Tibial nerve (tissue), 4 donors: Measurements from ENCODE around the gene RAB23. TPM values are rescaled to one million over a fixed set of nuclear protein-coding genes. Genes with fewer than 3 reads are reported as not detected.

Experiments used
- DNase-seq, 2 donors: peaks; one replicate each; pipeline ENCODE4 v3.0.0-alpha.2; 2019; ENCODE audit warnings: low spot score in 2 of 2
- H3K27ac ChIP-seq, 4 donors: fragments of 200-600 bp; sonication (generic) in 3 of 4; one replicate each; pipeline ENCODE4 v1.5.1; 2017 to 2019; ENCODE audit warnings: mild to moderate bottlenecking in 1 of 4
- H3K27me3 ChIP-seq, 2 donors: fragments of 200-600 bp; sonication (generic) in 1 of 2; one replicate each; pipeline versions ENCODE4 v1.5.1 to v1.6.0; 2017 to 2019
- H3K36me3 ChIP-seq, 3 donors: fragments of 200-600 bp; sonication (generic); one replicate each; pipeline ENCODE4 v1.5.1; 2018 to 2019
- H3K4me1 ChIP-seq, 4 donors: fragments of 200-600 bp; sonication (generic) in 3 of 4; one replicate each; pipeline ENCODE4 v1.5.1; 2017 to 2019
- H3K4me3 ChIP-seq, 4 donors: fragments of 200-600 bp; sonication (generic) in 3 of 4; one replicate each; pipeline ENCODE4 v1.5.1; 2017 to 2019; ENCODE audit warnings: mild to moderate bottlenecking in 1 of 4, moderate library complexity in 1 of 4
- H3K9me3 ChIP-seq, 4 donors: fragments of 200-600 bp; sonication (generic) in 3 of 4; one replicate each; pipeline ENCODE4 v1.5.1; 2017 to 2019
- CTCF ChIP-seq, 5 experiments: fragments of 200-600 bp in 3 of 5; fragments of 450-650 bp in 2 of 5; sonication (generic) in 3 of 5; IDR thresholded peaks; one replicate each; pipeline ENCODE4 v1.5.1; 2016 to 2019; ENCODE audit warnings: antibody characterized with exemption in 5 of 5, mild to moderate bottlenecking in 3 of 5, moderate library complexity in 2 of 5
- EP300 ChIP-seq, 2 donors: sonication (generic); formaldehyde crosslinking; IDR thresholded peaks; one replicate each; pipeline ENCODE4 v1.6.1; 2017; ENCODE audit warnings: antibody characterized with exemption in 2 of 2, mild to moderate bottlenecking in 1 of 2
- POLR2A ChIP-seq, 2 donors: fragments of 450-650 bp; IDR thresholded peaks; one replicate each; pipeline ENCODE4 v1.6.1; 2017; ENCODE audit warnings: antibody characterized with exemption in 2 of 2, mild to moderate bottlenecking in 2 of 2, moderate library complexity in 2 of 2
- WGBS, 2 donors: methylation state at CpG; one replicate each; pipeline ENCODE4 v1.1.5; 2018; 5-methylcytosine and 5-hydroxymethylcytosine counted together
- total RNA-seq, 4 donors: library from RNA; depleted of rRNA; stranded (reverse); fragments of >200 nt; gene quantifications; one replicate each; pipeline ENCODE4 v1.1.0, GENCODE V29; 2016

Gene RAB23
- total RNA-seq, 4 donors from 2014 or later: 17.1 to 26.8 (median 20.1) TPM

- Histone ChIP-seq H3K9me3 (no peaks in the 10 kb centered on the region), H3K4me3 (no peak overlapping the region), H3K27me3 (no peaks in the 10 kb centered on the region), H3K36me3 (no peaks in the 10 kb centered on the region), H3K4me1 (peaks cover 0 to 3% (median 0%) of the 10 kb centered on the region in 4 donors), H3K27ac (no peak overlapping the region)
- no peak for DNase-seq
- TF ChIP-seq CTCF (IDR thresholded peaks at IDR 0.05) (no peak), EP300 (IDR thresholded peaks at IDR 0.05) (no peak), POLR2A (IDR thresholded peaks at IDR 0.05) (no peak)
Measured at GRCh38 chr6:57209030-57209429, 13.1 kb downstream of the RAB23 start.

DNA sequence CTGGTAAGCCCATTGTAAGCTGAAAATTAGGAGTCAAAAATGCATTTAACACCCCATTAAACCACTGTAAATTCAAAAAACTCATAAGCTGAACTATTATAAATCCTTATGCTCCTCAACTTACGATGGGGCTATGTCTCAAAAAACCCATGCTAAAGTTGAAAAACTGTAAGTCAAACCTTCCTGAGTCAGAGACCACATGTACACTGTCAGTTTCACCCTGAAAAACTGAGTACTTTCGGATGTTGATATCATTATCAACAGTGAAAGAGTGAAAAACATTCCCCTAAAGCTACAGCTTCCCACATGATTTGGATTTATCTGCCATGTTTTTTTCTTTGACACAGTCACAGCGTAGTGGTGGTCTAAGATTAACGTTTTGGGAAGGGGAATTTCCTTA, 14.2 kb downstream of the RAB23 start:
- TF ChIP-seq POLR2A (IDR thresholded peaks at IDR 0.05) (no peak), CTCF (IDR thresholded peaks at IDR 0.05) (no peak), EP300 (IDR thresholded peaks at IDR 0.05) (no peak)
- Histone ChIP-seq H3K27me3 (no peaks in the 10 kb centered on the region), H3K27ac (no peak overlapping the region), H3K4me3 (no peak overlapping the region), H3K9me3 (no peaks in the 10 kb centered on the region), H3K4me1 (peaks cover 0 to 3% (median 0%) of the 10 kb centered on the region in 4 donors), H3K36me3 (no peaks in the 10 kb centered on the region)
- WGBS, 2 donors: 95 to 96% methylated on average over 4 of the region's 4 CpGs
- no peak for DNase-seq

- H3K9me3 ChIP-seq: no peaks in the 10 kb centered on the region
- TF ChIP-seq CTCF (IDR thresholded peaks at IDR 0.05): no peak
- H3K27ac ChIP-seq: no peak overlapping the region
- H3K36me3 ChIP-seq: no peaks in the 10 kb centered on the region
- H3K4me3 ChIP-seq: no peak overlapping the region
- no peaks in the 10 kb centered on the region for H3K27me3 ChIP-seq
- DNase-seq: no peak
- WGBS, 2 donors: 80 to 84% methylated on average over 2 of the region's 2 CpGs
- H3K4me1 ChIP-seq: peaks cover 0 to 3% (median 0%) of the 10 kb centered on the region in 4 donors
Measured at GRCh38 chr6:57207141-57207540, 15.0 kb downstream of the RAB23 start.

DNA sequence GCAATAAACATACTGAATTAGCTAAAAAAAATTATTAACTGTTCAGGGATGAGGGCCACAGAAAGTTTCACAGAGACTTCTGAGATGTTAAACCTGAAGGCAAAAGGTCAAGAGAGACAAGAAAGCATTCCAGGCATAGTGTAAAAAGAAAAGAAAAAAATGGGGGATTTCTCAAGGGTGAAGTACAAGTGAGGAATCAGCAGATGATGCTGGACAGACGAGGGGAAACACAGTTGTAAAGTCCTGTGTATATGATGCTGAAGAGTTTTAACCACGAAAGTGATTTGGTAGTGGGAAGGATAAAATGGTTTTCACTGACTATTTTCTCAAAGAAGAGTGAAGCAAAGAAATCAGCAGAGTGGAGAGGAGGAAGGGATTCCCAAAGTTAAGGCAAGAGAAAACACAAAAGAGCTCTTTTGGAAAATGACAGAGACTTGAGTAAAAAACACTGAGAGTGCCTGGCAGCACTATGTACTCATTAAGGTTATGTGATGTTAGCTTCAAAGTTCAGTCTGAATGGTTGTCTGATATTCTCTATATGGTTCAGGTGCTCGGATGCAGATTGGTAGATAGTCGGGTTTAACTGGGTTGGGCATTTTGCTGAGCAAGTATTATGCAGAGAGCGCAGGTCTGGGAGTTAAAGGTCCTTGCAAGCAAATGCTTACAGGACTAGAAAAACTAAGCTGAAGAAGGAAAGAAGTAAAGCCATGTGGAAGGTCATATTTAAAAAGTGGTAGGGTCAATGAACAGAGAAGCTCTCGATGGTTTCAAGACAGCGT, 16.4 kb downstream of the RAB23 start:
- H3K27ac ChIP-seq: no peak overlapping the region
- H3K4me1 ChIP-seq: peaks cover 0 to 3% (median 0%) of the 10 kb centered on the region in 4 donors
- H3K4me3 ChIP-seq: no peak overlapping the region
- TF ChIP-seq POLR2A (IDR thresholded peaks at IDR 0.05) (no peak), CTCF (IDR thresholded peaks at IDR 0.05) (no peak), EP300 (IDR thresholded peaks at IDR 0.05) (no peak)
- WGBS, 2 donors: 76 to 79% methylated on average over 7 of the region's 7 CpGs
- H3K36me3 ChIP-seq: no peaks in the 10 kb centered on the region
- DNase-seq: no peak
- H3K9me3 ChIP-seq: no peaks in the 10 kb centered on the region
- no peaks in the 10 kb centered on the region for H3K27me3 ChIP-seq

DNA sequence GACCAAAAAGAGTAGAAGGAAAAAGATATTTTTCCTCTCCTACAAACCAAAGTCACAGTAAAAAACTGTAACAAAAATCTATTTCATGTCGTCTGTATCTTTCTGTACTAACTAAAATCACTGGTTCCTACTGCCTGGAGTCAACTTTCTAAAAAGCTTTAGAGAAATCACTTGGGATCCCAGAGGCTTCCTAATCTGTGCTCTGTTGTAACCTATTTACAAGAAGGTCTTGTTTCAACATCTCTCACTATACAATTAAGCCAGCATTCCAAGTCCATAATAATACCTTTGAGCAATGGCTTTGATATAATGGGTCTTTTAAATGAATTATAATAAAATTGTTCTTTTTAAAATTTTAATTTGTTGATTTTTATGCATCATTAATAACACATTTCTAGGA, 20.4 kb downstream of the RAB23 start:
- WGBS, 2 donors: 48 to 56% methylated on average over 1 of the region's 1 CpG
- no peak for TF ChIP-seq CTCF (IDR thresholded peaks at IDR 0.05)
- TF ChIP-seq POLR2A (IDR thresholded peaks at IDR 0.05): no peak
- no peak for TF ChIP-seq EP300 (IDR thresholded peaks at IDR 0.05)
- DNase-seq: no peak
- Histone ChIP-seq H3K36me3 (no peaks in the 10 kb centered on the region), H3K27me3 (no peaks in the 10 kb centered on the region), H3K9me3 (no peaks in the 10 kb centered on the region), H3K4me3 (no peak overlapping the region), H3K27ac (no peak overlapping the region), H3K4me1 (peaks cover 0 to 6% (median 0%) of the 10 kb centered on the region in 4 donors)
